ENCODE results near the gene HP.
"Not testable (repeated sequence)": the region's sequence is repeated elsewhere in the genome, so short reads cannot be mapped to it uniquely, and the experiment has no call there.

Gene HP

DNA sequence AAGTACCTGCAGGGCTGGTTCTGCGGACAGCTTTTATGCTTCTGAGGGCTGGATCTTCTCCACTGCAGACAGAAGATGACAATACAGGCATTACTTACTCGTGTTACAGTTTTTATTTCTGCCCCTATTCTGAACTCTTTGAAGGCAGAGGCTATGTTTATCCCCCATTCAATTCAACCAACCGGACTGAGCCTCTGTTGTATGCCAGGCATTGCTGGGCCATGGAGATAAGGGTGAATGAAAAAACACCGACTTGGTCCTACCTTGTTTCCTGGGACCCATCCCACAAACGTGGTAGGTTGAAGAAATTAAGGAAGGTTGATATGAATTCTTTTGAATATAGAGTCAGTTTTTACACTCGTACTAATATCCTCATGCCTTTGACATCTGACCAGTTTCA, 10.0 kb upstream of the HP start:
- DNase-seq: no peak

GRCh38 chr16:72044825-72045359, 9.4 kb upstream of the HP start:
- no peak for DNase-seq

GRCh38 chr16:72049110-72049509, 5.2 kb upstream of the HP start:
- no peak for DNase-seq

GRCh38 chr16:72050769-72051464, 3.4 kb upstream of the HP start:
- DNase-seq: no peak

GRCh38 chr16:72051818-72052217, 2.5 kb upstream of the HP start:
- DNase-seq: no peak

- no peak for DNase-seq
Observed at GRCh38 chr16:72055911-72056310, 1.6 kb downstream of the HP start.

- not testable (repeated sequence) for DNase-seq
Observed at GRCh38 chr16:72057313-72057712, 3.0 kb downstream of the HP start.

DNA sequence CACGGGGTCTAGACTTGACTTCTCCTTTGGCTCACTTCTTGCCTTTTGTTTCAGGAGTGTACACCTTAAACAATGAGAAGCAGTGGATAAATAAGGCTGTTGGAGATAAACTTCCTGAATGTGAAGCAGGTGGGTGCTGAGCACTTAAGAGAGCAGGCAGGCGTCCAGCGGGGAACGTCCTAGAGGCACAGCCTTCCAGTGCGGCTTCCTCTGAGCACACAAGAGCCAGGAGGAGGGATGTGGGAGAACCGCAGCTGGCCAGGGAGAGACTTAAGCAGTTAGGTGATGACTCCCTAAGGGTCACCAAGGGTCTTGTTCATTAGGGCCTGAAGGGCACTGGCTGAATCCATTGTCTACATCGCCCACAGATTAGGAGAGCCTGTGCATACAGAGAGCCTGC, 4.8 kb downstream of the HP start:
- DNase-seq: not testable (repeated sequence)

DNA sequence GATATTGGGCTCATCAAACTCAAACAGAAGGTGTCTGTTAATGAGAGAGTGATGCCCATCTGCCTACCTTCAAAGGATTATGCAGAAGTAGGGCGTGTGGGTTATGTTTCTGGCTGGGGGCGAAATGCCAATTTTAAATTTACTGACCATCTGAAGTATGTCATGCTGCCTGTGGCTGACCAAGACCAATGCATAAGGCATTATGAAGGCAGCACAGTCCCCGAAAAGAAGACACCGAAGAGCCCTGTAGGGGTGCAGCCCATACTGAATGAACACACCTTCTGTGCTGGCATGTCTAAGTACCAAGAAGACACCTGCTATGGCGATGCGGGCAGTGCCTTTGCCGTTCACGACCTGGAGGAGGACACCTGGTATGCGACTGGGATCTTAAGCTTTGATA, 6.1 kb downstream of the HP start:
- no peak for DNase-seq

DNA sequence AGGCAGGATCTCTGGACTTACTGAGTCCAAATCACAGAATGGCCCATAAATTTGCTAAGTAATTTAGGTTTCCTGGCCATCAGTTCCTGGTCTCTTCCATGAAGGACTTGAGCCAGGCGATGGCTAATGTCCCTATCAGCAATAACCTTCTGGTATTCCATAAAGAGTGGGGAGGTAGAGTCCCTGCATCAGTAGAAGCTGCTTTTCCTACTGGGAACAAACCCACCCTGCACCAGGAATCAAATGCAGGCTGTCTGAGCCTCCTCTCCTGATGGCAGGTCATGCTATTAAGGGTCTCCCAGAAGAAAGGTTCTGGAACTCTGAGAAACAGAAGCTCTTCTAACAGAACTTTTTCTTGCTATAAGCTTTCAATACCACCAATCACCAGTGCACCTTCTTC, 7.3 kb downstream of the HP start:
- DNase-seq: no peak

GRCh38 chr16:72064361-72064894, 10.1 kb downstream of the HP start:
- no peak for DNase-seq

DNA sequence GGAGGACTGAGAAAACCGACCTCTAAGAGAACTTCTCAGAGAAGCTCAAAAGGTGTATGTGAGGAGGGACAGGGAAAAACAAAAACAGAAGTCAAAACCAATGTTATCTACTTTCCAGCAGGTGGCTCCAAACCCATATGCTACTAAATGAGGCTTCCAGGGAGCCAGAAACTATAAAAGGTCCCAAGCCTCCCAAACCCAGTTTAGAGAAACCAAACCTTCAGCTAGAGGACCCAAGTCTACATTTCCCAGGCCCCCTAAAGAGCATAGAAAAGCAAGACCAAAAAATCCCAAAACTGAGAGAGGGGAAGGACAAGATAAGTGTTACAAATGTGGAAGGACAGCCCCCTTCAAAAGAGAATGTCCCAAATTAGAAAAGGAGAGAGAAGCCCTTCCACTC, 12.4 kb downstream of the HP start:
- peak; percentile 35 for DNase-seq

GRCh38 chr16:72068930-72069329, 14.6 kb downstream of the HP start:
- no peak for DNase-seq

GRCh38 chr16:72072514-72073342, 18.4 kb downstream of the HP start:
- DNase-seq: no peak

DNA sequence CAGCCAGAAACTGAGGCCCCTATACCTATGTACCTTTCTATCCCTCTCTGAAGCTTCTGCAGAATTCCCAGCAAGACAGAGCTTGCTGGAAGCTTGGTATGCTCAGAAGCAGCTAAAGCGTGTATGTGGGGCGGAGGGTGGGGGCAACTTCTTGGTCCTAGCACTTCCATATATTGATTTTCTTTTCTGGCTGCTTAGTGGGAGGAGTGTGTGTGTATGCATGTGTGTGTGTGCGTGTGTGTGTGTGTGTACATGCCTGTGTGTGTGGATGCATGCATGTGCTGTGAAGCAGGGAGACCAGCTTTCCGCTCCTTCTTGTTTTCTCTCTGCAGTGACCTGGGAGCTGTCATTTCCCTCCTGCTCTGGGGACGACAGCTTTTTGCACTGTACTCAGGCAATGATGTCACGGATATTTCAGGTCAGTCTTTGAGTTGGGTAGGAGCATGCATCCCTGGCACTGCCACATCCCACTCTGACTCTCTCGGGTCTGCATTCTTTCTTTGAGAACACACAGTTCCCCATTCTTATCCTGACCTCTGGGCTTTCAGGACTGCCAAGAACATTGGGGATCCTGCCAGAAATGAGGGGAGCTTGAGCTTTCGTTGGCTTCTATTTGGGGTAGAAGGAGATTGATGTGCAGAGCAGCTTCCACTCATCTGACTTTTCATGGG, 19.4 kb downstream of the HP start:
- DNase-seq: no peak

DNA sequence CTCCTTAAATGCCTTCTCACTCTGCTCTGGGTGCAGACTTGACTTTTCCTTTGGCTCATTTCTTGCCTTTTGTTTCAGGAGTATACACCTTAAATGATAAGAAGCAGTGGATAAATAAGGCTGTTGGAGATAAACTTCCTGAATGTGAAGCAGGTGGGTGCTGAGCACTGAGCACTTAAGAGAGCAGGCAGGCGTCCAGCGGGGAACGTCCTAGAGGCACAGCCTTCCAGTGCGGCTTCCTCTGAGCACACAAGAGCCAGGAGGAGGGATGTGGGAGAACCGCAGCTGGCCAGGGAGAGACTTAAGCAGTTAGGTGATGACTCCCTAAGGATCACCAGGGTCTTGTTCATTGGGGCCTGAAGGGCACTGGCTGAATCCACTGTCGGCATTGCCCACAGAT, 20.8 kb downstream of the HP start:
- not testable (repeated sequence) for DNase-seq

DNA sequence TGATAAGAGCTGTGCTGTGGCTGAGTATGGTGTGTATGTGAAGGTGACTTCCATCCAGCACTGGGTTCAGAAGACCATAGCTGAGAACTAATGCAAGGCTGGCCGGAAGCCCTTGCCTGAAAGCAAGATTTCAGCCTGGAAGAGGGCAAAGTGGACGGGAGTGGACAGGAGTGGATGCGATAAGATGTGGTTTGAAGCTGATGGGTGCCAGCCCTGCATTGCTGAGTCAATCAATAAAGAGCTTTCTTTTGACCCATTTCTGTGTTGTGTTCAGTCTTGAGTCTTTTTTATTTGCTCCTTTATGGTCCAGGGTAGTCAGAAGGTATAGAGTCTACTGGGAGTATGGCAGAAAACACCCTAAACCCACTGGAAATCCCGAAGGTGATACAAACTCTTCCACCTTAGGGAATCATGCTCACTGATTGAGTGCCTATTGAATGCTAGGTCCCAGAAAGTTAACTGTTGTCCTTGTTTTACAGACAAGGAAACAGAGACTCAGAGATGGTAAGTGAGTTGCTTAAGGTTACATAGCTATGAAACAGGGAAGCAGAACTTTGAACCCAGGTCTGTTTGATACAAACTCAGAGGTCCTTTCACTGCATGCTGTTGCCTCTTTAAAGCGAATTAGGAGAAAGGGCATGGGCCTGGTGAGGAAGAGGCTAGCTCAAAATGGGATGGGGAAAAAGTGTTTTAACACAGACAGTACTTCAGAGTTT, 22.8 kb downstream of the HP start:
- not testable (repeated sequence) for DNase-seq

GRCh38 chr16:72083778-72084404, 29.6 kb downstream of the HP start:
- peak; percentile 1 for DNase-seq

DNA sequence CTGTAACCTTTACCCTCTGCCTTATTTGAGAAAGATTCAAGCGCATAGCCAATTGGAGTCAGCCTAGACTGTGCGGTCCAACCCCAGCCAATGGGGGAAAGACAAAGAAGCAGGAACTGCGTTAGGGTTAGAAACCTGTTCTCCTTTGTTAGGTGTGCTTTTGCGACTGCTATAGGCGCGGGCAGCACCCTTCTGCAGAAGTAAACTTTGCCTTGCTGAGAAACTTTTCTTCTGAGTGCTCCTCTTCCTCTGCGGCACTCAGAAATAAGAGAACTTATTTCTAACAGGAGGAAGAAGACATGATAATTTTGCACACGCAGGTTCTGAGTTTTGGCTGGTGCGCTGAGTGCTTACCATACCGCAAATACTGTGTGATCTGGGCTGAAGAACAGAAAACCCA, 30.1 kb downstream of the HP start:
- no peak for DNase-seq

GRCh38 chr16:72085002-72085401, 30.7 kb downstream of the HP start:
- DNase-seq: no peak

DNA sequence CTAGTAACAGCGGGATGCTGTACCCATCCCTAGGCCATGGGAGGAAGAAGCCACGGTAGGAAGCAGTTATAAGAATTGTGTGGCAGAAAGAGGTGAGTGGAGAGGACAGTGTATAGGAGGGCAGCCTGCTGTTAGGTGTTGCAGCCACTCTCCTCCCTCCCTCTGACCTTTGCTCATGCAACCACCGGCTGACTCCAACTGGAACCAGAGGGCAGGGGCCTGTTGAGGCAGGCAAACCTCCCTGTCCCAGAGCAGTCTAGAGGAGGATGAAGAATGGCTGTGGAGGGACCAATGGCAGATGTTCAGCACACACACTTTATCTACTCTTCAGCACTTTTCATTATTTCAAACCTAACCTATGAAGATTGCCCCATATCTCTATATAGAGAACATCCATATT, 36.9 kb downstream of the HP start:
- no peak for DNase-seq

DNA sequence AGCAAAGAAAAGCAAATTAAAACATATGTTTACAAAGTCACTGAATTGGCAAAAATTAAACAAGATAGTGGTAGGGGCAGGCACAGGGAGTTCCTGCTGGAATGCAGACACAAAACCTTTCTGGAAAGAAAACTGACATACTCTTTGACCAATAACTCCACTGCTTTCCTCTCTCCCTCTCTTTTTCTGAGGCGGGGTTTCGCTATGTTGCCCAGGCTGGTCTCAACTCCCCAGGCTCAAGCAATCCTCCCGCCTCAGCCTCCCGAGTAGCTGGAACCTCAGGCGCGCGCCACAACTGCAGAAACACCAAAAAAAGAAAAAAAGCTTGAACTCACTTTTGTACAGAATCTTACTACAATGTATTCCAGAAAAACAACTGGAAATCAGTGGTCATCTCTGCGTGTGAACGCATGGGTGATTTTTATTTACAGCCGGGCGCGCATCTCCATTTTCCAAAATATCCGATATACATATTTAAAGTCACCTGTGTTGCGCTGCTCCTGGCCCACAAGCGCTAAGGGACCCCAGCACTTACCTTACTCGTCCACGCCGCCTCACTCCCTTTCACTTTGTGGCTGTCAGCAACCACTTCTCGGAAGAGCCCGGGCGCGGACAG, 38.6 kb downstream of the HP start:
- DNase-seq: peak; percentile 34

Data from kidney glomerular epithelial cell (primary cell).